GM21576 (cell line): ENCODE results near the gene OR51E1.

Experiments used
- ATAC-seq: cut with Tn5 transposase; IDR thresholded peaks from one replicate; pipeline ENCODE4 v1.9.1; 2021; ENCODE audit warnings: mild to moderate bottlenecking, moderate library complexity; ENCODE audit not compliant: unreplicated experiment

Gene OR51E1

GRCh38 chr11:4643682-4644081, at the start of gene OR51E1:
OR51E1 (plus strand) TSS chr11:4643982; CDS start chr11:4652527, 8,545 bp downstream.
- ATAC-seq: no peak

- no peak for ATAC-seq
These were observed 38.7 kb upstream of the OR51E1 start for GRCh38 chr11:4605057-4605456.

- ATAC-seq: no peak
These were observed 37.4 kb upstream of the OR51E1 start for GRCh38 chr11:4606231-4607015.

- ATAC-seq: no peak
These were observed 36.7 kb upstream of the OR51E1 start for GRCh38 chr11:4607096-4607495.

GRCh38 chr11:4607781-4608666, 35.8 kb upstream of the OR51E1 start, which contains the start of gene TRIM68:
TRIM68 (minus strand) TSS chr11:4608231; CDS start chr11:4605504, 2,727 bp downstream.
- ATAC-seq: peak; percentile 99

GRCh38 chr11:4610258-4610935, 33.4 kb upstream of the OR51E1 start:
- no peak for ATAC-seq

- ATAC-seq: no peak
These were observed 31.8 kb upstream of the OR51E1 start for GRCh38 chr11:4611986-4612385.

- no peak for ATAC-seq
These were observed 27.8 kb upstream of the OR51E1 start for GRCh38 chr11:4615856-4616444.

- ATAC-seq: no peak
These were observed 24.3 kb upstream of the OR51E1 start for GRCh38 chr11:4619514-4619913.

- peak; percentile 70 for ATAC-seq
These were observed 17.3 kb upstream of the OR51E1 start for GRCh38 chr11:4626207-4627099.

- ATAC-seq: no peak
These were observed 7.6 kb upstream of the OR51E1 start for GRCh38 chr11:4636136-4636535.

- ATAC-seq: peak; percentile 93
These were observed 6.7 kb upstream of the OR51E1 start, which contains the start of gene OR51D1 for GRCh38 chr11:4636962-4637661. OR51D1 (plus strand) TSS chr11:4637477; CDS start chr11:4639791, 2,314 bp downstream.

- no peak for ATAC-seq
These were observed 6.1 kb upstream of the OR51E1 start for GRCh38 chr11:4637662-4638047.

GRCh38 chr11:4639931-4640330, 3.9 kb upstream of the OR51E1 start:
- no peak for ATAC-seq

GRCh38 chr11:4641501-4641900, 2.3 kb upstream of the OR51E1 start:
- ATAC-seq: no peak

GRCh38 chr11:4642043-4642442, 1.7 kb upstream of the OR51E1 start:
- no peak for ATAC-seq

- no peak for ATAC-seq
These were observed 706 bp upstream of the OR51E1 start for GRCh38 chr11:4643076-4643475.

GRCh38 chr11:4644233-4644632, 451 bp downstream of the OR51E1 start:
- ATAC-seq: no peak

- no peak for ATAC-seq
These were observed 2.2 kb downstream of the OR51E1 start for GRCh38 chr11:4645974-4646373.
